Left forelimb (tissue), 1 donor: Measurements from ENCODE around the gene MEIS1.

Experiments
- DNase-seq: peaks from one replicate; pipeline ENCODE4 v3.0.0-alpha.2; 2018; ENCODE audit warnings: low spot score

Gene MEIS1

DNA sequence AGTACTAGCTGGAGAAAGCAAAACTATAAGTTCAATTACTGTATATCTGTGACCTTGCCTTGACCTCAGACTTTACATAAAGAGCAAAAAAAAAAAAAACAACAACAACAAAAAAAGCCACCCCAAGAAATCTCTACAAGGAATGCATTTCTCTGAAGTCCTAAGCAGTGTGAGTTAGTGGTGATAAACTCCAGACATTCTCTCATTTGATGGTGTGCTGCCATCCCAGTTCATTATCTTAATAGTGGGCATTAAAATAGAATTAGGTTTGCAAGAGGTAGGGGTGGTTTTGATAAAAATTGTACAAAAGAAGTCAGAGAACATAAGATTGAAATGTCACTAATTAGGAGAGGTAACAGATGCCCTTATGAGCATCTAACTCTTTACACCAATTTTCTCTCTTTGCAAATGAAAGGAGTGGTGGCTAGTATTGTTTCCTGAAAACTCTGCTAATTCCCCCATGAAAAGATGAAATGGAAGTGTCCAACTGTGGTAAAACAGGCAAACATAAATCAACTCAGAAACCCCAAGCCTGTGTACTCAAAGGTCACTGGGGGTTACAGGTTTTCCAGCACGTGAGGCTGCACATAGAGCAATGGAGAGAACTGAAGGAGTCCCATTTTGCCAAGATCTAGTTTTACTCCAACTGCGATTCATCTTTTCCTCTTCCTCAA is 131.9 kb downstream of the MEIS1 start:
- DNase-seq: no peak

DNA sequence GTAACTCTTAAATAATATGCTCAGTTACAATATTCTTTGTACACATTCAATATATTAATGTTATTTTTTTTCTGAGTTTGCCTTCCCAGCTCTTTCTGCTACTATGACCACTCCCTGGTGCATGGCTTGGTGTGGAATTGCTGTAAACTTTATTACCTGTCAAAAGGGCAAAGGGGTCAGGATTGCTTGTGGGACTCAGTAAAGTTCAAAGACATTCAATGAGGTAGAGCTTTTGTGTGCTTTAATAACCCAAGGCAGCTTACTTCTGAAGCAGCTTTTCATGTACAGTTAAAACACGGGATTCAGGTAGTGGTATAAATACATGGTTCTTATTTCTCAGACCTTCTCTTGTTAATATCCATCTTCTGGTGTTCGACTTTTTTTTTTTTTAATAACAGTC is 132.8 kb downstream of the MEIS1 start:
- no peak for DNase-seq

DNA sequence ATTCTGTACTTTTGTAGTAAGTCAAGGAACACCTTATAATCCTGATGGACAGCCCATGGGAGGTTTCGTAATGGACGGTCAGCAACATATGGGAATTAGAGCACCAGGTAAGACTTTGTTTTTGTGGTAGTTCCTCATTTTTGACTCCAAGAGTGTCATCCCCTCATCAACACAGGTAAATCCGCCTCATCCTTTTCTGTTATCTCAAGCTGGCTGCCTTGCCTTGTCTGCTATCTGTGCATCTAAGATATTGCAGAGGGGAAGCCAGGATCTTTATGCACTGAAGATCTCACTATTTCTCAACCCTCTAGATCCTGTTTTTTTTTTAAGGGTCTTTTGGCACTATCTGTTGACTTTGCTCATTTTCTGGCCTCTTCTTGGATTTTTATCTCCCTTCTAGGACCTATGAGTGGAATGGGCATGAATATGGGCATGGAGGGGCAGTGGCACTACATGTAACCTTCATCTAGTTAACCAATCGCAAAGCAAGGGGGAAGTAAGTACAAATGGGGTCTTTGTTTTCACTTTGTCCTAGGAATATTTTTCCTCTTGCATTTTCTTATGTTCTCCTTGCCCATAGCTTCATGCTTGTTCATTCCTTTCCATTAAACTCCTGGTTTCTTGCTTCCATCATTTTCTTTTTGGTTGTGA is 133.8 kb downstream of the MEIS1 start:
- no peak for DNase-seq

DNA sequence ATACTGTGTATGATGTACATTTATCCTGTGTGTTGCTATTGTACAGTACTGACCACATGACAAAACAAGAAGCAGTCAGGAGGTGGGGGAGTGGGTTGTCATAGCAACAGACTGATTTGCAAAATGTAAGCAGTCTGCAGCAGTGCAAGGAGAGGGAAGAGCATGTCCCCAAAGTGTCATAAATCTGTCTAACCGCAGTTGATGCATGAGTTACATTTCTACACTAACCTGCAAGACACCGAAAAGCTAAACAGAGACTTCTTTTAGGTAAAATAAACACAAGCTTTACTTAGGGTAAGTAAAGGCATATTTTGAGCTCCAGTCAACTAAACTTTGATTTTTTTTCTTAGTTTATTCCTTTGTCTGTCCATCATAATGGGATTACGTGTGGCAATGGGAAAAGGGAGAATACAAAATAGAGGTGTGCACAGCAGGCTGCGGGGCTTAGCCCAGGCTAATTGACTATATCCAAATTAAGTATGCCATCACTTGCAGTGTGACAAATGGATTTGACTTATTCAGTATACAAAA is 134.5 kb downstream of the MEIS1 start:
- no peak for DNase-seq

DNA sequence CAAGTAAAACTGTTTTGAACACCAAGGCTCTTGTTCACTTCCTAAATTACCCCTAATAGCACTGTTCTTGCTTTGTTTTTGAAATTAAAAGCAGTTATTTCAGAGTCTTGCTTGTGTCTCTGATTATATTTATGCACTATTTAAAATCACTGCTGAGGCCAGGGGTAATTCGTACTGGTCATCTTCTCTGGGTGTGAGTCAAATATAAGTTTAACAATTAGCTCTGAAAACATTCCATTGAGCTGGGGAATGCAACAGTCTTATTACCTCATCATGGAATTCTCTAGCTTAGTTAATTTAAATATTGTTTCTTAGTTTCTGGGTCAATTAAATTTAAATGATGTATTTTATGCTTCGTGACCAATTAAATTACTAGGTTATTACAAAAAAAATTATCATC is 135.0 kb downstream of the MEIS1 start:
- no peak for DNase-seq

DNA sequence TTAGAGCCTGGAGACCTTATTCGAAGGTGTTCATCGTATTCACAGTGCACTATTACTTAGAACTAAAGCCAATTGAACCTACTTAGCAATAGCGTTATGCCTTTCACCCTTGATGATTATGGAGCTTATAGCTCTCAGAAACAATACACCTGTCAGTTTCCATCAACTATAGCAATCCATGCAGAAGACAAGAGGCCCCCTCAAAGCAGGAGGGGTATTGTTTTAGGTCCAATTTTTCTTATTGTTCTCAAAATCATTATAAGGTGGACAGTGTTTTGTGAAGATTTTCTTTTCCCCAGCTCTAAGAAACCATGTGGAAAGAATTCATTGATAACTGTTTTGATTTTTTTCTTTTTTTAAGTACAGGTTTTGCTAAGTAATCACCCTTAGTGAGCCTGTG is 135.5 kb downstream of the MEIS1 start:
- no peak for DNase-seq

DNA sequence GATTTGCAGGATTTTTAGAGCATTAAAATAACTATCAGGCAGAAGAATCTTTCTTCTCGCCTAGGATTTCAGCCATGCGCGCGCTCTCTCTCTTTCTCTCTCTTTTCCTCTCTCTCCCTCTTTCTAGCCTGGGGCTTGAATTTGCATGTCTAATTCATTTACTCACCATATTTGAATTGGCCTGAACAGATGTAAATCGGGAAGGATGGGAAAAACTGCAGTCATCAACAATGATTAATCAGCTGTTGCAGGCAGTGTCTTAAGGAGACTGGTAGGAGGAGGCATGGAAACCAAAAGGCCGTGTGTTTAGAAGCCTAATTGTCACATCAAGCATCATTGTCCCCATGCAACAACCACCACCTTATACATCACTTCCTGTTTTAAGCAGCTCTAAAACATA is 137.0 kb downstream of the MEIS1 start:
- DNase-seq: no peak

DNA sequence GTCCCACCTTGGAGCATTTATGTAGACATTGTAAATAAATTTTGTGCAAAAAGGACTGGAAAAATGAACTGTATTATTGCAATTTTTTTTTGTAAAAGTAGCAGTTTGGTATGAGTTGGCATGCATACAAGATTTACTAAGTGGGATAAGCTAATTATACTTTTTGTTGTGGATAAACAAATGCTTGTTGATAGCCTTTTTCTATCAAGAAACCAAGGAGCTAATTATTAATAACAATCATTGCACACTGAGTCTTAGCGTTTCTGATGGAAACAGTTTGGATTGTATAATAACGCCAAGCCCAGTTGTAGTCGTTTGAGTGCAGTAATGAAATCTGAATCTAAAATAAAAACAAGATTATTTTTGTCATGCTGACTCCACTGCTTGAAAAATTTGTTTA is 137.5 kb downstream of the MEIS1 start:
- no peak for DNase-seq

DNA sequence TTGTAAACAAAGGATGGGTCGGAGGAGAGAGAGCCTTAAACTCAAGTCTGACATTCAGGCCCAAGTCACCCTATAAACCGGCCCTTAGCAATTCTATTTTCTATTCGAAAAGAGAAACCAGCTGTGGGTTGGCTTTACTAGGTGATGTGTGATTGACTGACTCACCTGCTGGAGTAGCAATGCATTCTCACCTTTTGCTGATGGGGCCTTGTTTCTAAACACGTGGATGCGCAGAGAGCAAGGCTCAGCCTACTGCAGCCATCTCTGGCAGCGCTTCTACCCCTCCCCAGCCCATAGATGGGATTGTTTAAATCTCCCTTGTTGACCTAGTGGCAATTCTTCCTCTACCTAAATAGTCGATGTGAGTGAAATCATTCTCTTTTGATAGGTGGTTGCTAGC is 138.5 kb downstream of the MEIS1 start:
- no peak for DNase-seq

DNA sequence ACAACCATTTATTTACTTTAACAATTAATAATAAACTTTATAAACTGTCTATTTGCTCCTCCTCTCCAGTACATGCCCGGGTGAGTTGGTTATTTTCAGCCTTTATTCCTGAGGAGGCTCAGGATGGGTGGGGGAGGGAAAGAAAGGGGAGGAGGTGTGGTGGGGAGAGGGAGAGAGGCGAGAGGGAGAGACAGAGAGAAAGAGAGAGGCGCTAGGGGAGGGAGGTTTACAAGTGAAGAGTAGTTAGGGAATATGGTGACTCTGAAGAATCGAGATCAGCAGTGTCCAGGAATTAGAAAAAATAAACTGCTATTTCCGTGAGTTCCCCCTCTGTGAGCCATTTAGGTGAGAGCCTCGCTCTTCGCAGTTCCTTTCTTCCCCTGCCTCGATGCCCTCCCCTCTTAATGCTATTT is 138.9 kb downstream of the MEIS1 start:
- DNase-seq: no peak

DNA sequence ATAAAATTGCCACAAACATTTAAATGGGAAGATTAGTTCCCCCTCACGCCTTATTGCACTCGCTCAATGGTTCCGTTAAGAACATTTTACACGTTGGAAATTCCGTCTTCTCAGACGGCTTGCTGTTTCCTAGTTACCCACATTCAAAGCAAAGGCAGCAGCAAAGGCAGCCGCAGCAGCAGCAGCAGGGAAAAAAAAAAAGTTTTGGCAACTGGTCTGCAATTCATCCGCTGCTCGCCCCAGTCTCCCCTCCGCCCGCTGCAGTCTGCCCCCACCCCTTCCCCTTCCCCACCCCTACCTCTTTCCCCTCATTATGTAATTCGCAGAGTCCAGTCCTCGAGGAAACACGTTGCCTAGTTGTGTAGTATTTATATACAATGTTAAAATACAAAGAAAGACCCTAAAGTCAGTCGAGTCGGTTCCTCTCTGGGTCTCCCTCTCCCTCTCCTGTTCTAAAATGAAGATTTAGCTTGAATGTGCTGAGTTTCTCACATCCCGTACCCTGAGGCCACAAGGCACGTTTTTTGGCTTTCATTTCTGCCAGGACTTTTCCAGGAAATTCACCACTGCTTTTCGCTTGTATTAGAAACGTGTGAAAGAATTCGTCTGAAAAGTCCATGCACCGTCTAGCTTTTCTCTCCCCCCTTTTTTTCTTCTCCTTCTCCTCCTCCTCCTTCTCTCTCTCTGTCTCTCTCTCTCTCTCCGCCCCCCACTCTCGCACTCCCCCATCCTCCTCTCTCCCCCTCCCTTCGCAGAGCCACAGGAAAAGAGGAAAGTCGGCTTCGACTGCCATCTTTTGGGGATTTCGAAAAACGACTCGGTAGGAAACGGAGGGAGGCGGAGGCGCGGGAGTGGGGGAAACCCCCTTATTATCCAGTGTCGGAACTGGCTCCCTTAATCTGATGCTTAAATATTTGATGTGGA is 140.0 kb downstream of the MEIS1 start:
- DNase-seq: peak; percentile 86

DNA sequence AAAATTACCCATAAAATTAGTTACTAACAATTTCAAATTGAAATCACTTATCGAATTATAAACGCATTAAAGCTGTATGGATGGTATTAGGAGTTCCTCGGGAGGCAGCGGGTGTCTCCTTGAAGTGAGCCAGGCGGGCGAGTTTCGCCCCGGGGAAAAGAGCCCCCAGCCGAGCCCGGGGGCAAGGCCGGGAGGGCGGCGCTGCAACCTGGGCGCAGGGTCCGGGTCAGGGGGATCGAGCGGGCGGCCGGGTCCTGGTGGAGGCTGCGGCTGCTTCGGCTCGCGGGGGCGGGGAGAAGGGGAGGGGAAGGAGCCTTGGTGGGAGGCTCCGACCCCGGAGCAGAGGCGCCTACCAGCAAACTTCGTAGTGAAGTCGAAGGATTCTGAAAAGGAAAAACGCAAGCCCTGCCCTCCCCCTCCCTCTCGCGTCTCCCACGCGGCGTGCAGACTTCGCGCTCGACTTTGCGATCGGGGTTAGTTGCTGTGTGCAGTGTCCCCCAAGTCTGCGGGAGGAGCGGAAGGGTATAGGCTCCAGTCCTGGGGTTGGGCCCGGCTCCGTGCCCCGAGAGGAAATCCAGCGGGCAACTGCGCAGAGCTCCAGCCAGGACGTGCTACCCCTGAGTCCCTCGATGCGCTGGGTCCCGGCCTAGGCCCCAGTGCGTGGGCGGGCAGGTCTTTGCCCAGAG is 140.8 kb downstream of the MEIS1 start:
- peak; percentile 74 for DNase-seq

DNA sequence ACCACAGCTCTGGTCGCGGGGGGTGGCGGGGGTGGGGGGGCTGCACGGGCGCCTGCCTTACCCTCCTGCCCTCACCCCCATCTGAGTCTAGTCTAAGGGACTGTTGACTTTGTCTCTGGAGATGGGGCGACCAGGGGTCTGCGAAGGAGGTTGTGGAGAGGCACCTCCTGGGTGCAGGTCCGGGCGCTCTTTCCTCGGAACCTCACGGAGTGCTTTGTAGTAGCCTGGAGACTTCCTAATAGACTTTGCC is 141.3 kb downstream of the MEIS1 start:
- no peak for DNase-seq

DNA sequence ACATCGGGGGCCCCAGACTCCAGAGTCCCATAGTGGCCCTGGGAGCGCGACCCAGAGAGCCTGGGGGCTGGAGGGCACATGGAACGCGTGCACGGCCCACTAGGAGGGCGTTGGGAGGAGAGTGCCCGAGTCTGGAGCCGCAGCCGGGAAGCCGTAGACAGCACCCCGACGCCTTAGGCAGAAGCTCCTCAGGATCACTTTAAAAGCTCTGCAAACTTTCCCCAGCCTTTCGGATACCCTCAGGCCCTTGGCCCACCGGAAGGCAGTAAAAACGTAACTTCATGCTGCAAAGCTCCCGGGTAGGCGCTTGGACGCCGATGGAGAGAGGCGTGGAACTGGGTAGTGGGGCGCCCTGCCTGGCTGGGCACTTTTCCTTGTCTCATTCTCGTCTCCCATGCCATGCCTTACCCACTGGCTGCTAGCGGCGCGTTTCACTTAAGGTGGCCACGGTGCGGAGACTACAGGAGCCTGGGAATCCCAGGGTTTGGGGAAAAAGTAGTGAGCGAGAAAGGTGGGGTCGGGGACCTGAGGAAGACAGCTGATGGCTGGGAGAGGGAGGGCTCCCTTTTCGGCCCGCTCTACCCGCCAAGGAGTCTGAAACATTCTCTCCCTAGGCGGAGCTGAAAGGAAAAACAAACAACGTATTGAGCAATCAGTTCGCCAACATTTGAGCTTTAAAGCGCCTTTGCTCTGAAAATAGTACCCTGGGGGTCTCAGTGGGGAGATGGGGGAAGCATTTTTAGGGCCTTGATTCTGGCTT is 141.8 kb downstream of the MEIS1 start:
- no peak for DNase-seq

DNA sequence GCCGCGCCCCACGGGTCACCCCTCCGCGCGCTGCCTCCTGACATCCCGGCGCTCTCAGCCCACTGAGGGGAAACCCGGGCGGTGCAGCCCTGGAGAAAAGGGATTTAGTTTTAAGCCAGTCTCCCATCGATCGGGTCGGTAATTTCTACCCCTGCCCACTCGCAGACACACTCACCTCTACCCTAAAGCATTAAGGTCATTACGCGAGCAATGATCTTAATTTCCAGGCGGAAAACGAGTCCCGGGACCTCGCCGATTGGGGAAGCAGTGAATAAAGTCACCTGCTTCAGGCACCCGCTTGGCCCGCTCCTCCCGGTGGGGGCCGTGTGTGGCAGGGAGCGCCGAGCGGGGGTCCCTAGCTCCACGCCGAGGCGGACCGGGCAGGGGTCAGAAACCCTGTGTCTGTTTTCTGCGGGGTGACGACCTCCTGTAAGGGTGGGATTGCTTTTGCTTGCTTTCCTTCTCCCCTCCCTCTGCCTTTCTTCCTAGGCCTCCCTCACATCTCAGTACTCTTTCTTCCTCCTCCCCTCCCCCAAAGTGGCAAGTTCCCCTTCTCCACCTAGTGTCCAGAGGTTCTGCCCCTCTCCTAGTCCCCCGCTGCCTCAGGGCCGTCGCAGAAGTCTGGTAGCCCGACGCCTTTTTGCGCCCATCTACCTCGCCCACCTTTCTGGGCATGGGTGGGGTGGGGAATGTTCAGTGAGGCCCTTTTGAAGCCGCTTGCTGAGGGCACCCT is 142.6 kb downstream of the MEIS1 start:
- DNase-seq: no peak

DNA sequence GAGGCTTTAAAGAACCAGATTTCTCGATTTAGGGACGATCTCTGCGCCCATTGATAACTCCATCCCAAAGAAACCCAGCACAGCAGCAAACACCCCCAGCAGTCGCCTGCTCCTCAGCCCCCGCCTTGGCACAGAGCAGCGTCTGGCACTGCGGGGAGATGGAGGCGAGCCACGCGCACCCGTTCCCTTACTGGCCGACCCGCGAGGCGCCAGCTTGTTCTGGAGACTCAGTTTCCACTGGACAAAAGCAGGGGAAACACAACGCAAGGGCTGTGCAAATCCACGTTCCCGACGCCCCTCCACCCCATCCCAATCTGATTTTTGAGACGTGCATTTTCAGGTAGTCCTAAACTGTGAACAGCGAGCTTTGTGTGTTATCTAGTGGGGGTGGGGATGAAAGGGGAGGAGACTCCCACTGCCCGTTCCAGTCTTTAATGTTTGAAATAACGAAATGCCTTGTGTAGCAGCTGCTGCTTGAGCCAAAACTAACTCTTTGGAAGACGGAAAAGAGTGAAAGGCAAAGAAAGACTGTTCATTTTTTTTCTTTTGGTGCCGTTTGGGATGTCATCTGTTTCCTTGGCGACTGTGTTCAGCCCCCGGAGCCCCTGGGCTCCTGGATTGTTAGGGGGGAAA is 143.2 kb downstream of the MEIS1 start:
- DNase-seq: no peak

DNA sequence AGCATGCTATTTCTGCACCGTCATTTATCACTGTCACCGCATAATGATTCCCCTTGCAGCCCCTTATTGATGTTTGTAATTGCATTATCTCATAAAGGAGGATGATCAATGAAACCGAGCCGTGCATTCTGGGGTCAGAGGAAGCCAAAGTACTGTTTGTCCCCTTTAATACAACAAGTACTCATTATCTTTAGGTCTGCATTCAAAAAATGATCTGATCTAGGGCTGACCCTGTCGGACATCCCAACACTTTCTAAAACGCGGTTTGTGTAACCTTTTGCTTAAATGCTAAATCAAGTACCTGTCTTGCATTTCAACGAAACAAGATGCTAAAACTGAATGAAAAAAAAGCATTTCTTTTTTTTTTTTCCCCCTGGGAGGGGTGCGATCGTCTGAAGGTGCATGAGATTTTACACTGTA is 143.8 kb downstream of the MEIS1 start:
- no peak for DNase-seq

DNA sequence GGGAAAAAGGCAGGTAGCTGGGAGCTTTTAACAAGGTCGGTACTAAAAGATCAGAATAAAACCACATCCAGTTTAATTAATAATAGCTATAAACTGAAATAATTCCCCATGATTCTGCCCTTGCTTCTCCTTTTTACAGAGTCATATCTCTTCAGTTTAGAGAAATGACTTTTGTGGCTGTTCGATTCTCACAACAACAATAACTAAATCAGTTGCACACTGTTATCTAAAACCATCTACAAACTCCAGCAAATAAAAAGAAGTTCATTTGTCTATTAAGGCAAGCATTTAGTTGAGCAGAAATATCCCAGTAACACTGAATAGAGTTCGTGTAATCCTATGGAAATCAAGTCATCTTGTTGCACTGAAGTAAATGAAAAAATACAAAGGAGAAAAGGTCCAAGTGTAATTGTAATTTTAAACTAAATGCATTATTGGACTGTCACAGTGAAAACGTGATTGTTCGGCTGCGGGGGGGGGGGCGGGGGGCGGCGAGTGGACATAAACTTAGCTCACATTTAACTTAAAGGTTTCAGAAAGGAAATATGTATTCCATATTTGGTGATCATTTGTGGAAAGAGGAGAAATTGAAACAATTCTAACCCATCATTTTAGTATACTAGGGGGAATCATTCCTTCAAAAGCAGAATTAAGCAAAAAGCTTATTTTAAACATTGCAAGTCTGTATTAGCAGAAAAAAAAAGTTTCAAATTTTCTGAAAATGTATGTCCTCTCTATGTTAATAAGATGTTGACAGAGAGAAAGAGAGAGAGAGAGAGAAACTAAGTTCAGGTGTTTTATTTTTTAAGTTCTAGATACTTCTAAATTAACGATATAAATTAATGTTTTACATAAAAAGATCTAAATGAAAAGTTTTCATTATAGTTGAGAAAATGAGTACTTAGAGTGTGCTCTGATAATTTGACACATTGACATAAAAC is 144.5 kb downstream of the MEIS1 start:
- no peak for DNase-seq
